Lung (tissue), 16 donors: ENCODE data around the gene PDZD2. TPM values are rescaled to one million over a fixed set of nuclear protein-coding genes. Genes with fewer than 3 reads are reported as not detected.

Experiments
- ATAC-seq: fragments of 200-7000 bp; cut with Tn5 transposase; one replicate; pipeline ENCODE4 v1.9.1; 2020; ENCODE audit warnings: moderate number of reproducible peaks; ENCODE audit not compliant: insufficient read depth, low FRiP score
- DNase-seq, 3 donors: peaks; one replicate each; pipeline ENCODE4 v3.0.0-alpha.2; 2013 to 2017
- H3K27ac ChIP-seq, 2 donors: one replicate each; pipeline ENCODE4 v1.5.1; 2013; ENCODE audit warnings: mild to moderate bottlenecking in 2 of 2, moderate library complexity in 2 of 2, control low read depth in 1 of 2, inconsistent platforms in 1 of 2, low read depth in 1 of 2, low read length in 1 of 2
- H3K27me3 ChIP-seq, 3 donors: one replicate each; pipeline ENCODE4 v1.5.1; 2013; ENCODE audit warnings: low read length in 2 of 3; ENCODE audit not compliant: control insufficient read depth in 3 of 3, insufficient read depth in 3 of 3
- H3K36me3 ChIP-seq, 4 donors: one replicate each; pipeline ENCODE4 v1.5.1; 2013; ENCODE audit warnings: low read length in 4 of 4, mild to moderate bottlenecking in 1 of 4, moderate library complexity in 1 of 4; ENCODE audit not compliant: control insufficient read depth in 4 of 4, insufficient read depth in 4 of 4
- H3K4me1 ChIP-seq, 5 donors: one replicate each; pipeline ENCODE4 v1.5.1; 2013; ENCODE audit warnings: low read length in 5 of 5, mild to moderate bottlenecking in 2 of 5, moderate library complexity in 1 of 5; ENCODE audit not compliant: control insufficient read depth in 5 of 5, insufficient read depth in 5 of 5
- H3K4me3 ChIP-seq: one replicate; pipeline ENCODE4 v1.5.1; 2013; ENCODE audit warnings: mild to moderate bottlenecking, control low read depth, moderate library complexity
- H3K9ac ChIP-seq, 2 donors: one replicate each; pipeline ENCODE4 v1.5.1; 2013; ENCODE audit warnings: low read length in 2 of 2, control low read depth in 1 of 2; ENCODE audit not compliant: insufficient read depth in 1 of 2
- H3K9me3 ChIP-seq, 4 donors: one replicate each; pipeline ENCODE4 v1.5.1; 2013; ENCODE audit warnings: low read length in 3 of 4, mild to moderate bottlenecking in 1 of 4, moderate library complexity in 1 of 4; ENCODE audit not compliant: control insufficient read depth in 4 of 4, insufficient read depth in 3 of 4
- WGBS, 2 donors: extraction: QIAGEN DNeasy Blood & Tissue Kit; methylation state at CpG; one replicate each; pipeline ENCODE4 v1.1.7; 2013; 5-methylcytosine and 5-hydroxymethylcytosine counted together
- long read RNA-seq, 5 donors: transcript quantifications; one replicate each; lab custom pipeline, GENCODE V29; 2026
- polyA plus RNA-seq, 2 donors: library from polyadenylated mRNA; stranded (reverse); fragments of 200-250 nt; gene quantifications; one replicate each; pipeline ENCODE4 v1.2.1, GENCODE V29; 2013
- total RNA-seq, 2 donors: library from RNA; depleted of rRNA in 1 of 2; stranded (reverse); fragments of >200 nt in 1 of 2; gene quantifications; one replicate each; pipeline ENCODE4 v1.2.1, GENCODE V29; 2014 to 2021
- TF ChIP-seq, protein P1 (sequence below): IDR thresholded peaks from 2 replicates; pipeline ENCODE4 v1.5.1; 2012; ENCODE audit warnings: mild to moderate bottlenecking; ENCODE audit errors: control extremely low read depth, extremely low read depth
- donor health status: control.
- donor health status: control.
- donor health status: Bipolar disorder and iron deficiency.
- donor health status: healthy.
- donor health status: DM: yes; HTN: yes; CAD: no.

The PDZD2 gene
- total RNA-seq (10 to 100 TPM; 33.5 to 56.3 TPM), polyA plus RNA-seq (10 to 100 TPM in 1 of 2 donors, 1 to 10 TPM in 1; 9.2 to 16.2 TPM)
- long read RNA-seq, donor 1, result 0 reads
- long read RNA-seq, donor 2, result 0 reads
- long read RNA-seq, donor 3, partial matches to known transcripts, result 0 of 1 reads
- long read RNA-seq, donor 3, other reads (novel, unspliced or antisense), result 0 of 1 reads
- long read RNA-seq, donor 4, result 0 reads
- long read RNA-seq, donor 5, result 0 reads

DNA sequence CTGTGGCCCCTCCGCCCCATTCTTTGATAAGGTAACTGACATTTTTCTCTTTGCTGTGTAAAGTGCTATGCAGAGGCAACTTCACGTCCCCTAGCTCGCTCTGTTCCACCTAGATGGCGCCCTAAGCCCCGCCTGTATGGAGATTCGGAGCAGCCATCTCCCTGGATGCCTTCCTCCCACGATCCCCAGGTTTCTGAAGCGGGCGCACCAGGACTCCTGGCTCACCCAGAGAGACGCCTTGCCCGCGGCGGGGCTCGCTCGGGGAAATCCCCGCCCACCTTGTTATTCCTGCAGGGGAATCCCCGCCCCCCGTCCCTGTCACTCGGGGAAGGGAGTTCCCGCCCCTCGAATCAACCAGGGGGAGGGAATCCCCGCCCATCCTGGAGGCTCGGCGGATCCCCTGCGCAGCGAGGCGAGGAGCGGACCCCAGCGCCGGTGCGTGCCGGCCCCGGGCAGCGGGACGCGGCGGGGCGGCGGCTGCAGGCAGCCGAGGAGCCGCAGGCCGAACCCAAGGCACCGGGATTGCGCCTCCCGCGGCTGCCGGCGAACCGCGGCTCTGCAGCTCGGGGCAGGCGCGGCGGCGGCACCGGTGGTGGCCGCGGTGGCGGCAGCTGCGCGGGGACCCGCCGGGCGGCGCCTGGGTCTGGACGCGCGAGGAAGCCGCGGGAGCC is at the start of gene PDZD2:
Gene PDZD2 (plus strand): TSS at position 384 of the 671 bp plus-strand sequence.
- WGBS, 2 donors, result 0% methylated on average over 39 to 70 of the region's 70 CpGs
- peaks cover 0 to 20% (median 9%) of the 10 kb centered on the region in 5 donors for H3K4me1 ChIP-seq
- H3K9me3 ChIP-seq, result no peaks in the 10 kb centered on the region
- ATAC-seq, result peak; percentile 75
- peak; percentile 81 to 84 (median 84) for DNase-seq
- H3K4me3 ChIP-seq, result peak within 1 kb of the TSS; percentile 61
- TF ChIP-seq, protein P1, sequence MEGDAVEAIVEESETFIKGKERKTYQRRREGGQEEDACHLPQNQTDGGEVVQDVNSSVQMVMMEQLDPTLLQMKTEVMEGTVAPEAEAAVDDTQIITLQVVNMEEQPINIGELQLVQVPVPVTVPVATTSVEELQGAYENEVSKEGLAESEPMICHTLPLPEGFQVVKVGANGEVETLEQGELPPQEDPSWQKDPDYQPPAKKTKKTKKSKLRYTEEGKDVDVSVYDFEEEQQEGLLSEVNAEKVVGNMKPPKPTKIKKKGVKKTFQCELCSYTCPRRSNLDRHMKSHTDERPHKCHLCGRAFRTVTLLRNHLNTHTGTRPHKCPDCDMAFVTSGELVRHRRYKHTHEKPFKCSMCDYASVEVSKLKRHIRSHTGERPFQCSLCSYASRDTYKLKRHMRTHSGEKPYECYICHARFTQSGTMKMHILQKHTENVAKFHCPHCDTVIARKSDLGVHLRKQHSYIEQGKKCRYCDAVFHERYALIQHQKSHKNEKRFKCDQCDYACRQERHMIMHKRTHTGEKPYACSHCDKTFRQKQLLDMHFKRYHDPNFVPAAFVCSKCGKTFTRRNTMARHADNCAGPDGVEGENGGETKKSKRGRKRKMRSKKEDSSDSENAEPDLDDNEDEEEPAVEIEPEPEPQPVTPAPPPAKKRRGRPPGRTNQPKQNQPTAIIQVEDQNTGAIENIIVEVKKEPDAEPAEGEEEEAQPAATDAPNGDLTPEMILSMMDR, result peak; percentile 20
- no peaks in the 10 kb centered on the region for H3K36me3 ChIP-seq
- peaks cover 0 to 11% (median 5%) of the 10 kb centered on the region in 3 donors for H3K27me3 ChIP-seq
- H3K9ac ChIP-seq, result peak within 1 kb of the TSS in 1 of 2 donors; percentile 29
- peak within 1 kb of the TSS in 1 of 2 donors; percentile 84 for H3K27ac ChIP-seq

DNA sequence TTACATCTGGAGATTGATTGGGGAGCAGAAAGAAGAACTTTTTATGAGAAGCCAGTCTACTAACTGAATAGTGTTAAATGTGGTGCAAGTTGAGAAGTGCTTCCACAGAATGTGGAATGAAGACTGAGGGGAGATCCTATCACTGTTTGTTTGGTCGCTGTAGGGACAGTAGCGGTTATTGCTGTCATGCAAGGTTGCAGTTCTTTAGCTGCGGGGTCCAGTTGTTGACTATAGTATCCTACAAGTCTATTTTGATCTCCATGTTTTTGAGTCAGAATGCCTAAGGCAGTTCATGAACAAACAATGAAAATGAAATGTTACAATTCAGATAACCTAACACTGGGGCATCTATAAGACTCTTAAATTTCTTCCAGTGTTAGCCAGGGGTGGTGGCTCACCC is 45.3 kb upstream of the PDZD2 start:
- no peaks in the 10 kb centered on the region for H3K9me3 ChIP-seq
- 88 to 99% methylated on average over 3 of the region's 3 CpGs for WGBS, 2 donors
- TF ChIP-seq, protein P1, result no peak
- H3K4me3 ChIP-seq, result no peak overlapping the region
- no peak overlapping the region for H3K9ac ChIP-seq
- ATAC-seq, result no peak
- H3K27me3 ChIP-seq, result peaks cover 0 to 3% (median 0%) of the 10 kb centered on the region in 3 donors
- no peak for DNase-seq
- H3K27ac ChIP-seq, result no peak overlapping the region
- H3K36me3 ChIP-seq, result no peaks in the 10 kb centered on the region
- H3K4me1 ChIP-seq, result no peaks in the 10 kb centered on the region

DNA sequence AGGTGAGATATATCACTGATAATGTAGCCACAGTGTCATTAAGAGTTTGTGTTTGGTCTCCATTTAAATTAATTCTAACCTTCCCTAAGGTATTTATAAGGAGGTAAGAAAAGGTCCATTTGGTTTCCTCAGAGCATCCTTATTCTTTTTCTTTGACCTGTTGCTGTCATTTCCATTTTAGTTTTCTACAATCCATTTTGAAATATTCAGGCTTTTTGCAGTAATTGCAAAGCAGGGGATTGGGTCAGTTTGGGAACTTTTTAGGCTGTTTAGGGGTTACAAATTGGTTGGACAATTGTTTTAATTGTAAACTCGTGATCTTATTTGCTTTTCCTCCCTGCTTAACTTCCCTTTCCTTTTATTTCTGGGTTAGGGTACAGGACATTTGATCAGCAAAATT is 42.6 kb upstream of the PDZD2 start:
- no peak for DNase-seq
- Histone ChIP-seq H3K4me1 (no peaks in the 10 kb centered on the region), H3K9me3 (no peaks in the 10 kb centered on the region), H3K9ac (no peak overlapping the region), H3K27ac (no peak overlapping the region), H3K36me3 (no peaks in the 10 kb centered on the region), H3K27me3 (peaks cover 0 to 3% (median 0%) of the 10 kb centered on the region in 3 donors), H3K4me3 (no peak overlapping the region)
- ATAC-seq, result no peak
- 64 to 82% methylated on average over 1 of the region's 1 CpG for WGBS, 2 donors
- TF ChIP-seq, protein P1, result no peak
